Ovary (tissue), 9 donors: ENCODE data around the gene NUDC. TPM values are rescaled to one million over a fixed set of nuclear protein-coding genes. Genes with fewer than 3 reads are reported as not detected.

ENCODE experiments used
- DNase-seq, 5 donors: peaks; one replicate each; pipeline ENCODE4 v3.0.0-alpha.2; 2019 to 2020
- H3K27ac ChIP-seq, 2 donors: fragments of 200-600 bp; one replicate each; pipeline versions ENCODE4 v1.5.1 to v1.8.0; 2019 to 2022
- H3K27me3 ChIP-seq: fragments of 200-600 bp; one replicate; pipeline ENCODE4 v1.8.0; 2022
- H3K36me3 ChIP-seq: fragments of 200-600 bp; sonication (generic); one replicate; pipeline ENCODE4 v1.5.1; 2019
- H3K4me1 ChIP-seq: one replicate; pipeline ENCODE4 v1.8.1; 2013; ENCODE audit warnings: mild to moderate bottlenecking, moderate library complexity; ENCODE audit not compliant: insufficient read depth
- H3K4me3 ChIP-seq: fragments of 200-600 bp; sonication (generic); one replicate; pipeline ENCODE4 v1.5.1; 2017
- H3K9me3 ChIP-seq, 2 donors: fragments of 200-600 bp in 1 of 2; sonication (generic) in 1 of 2; one replicate each; pipeline versions ENCODE4 v1.5.1 to v1.8.1; 2013 to 2019; ENCODE audit warnings: mild to moderate bottlenecking in 1 of 2, moderate library complexity in 1 of 2
- CTCF ChIP-seq, 3 donors: fragments of 450-650 bp in 2 of 3; fragments of 200-600 bp in 1 of 3; IDR thresholded peaks; one replicate each; pipeline versions ENCODE4 v1.5.1 to v1.8.0; 2016 to 2022; ENCODE audit warnings: antibody characterized with exemption in 3 of 3, mild to moderate bottlenecking in 1 of 3
- EP300 ChIP-seq: sonication (generic); formaldehyde crosslinking; IDR thresholded peaks from one replicate; pipeline ENCODE4 v1.6.1; 2017; ENCODE audit warnings: antibody characterized with exemption
- POLR2A ChIP-seq: fragments of 450-650 bp; IDR thresholded peaks from one replicate; pipeline ENCODE4 v1.6.1; 2017; ENCODE audit warnings: antibody characterized with exemption, mild to moderate bottlenecking, moderate library complexity
- WGBS, 3 donors: extraction: QIAGEN DNeasy Blood & Tissue Kit in 1 of 3; methylation state at CpG; one replicate each; pipeline versions ENCODE4 v1.1.5 to v1.1.7; 2013 to 2017; 5-methylcytosine and 5-hydroxymethylcytosine counted together
- intact Hi-C, 4 donors: fragments of 100-400 bp; cut with DNase I; formaldehyde crosslinking; loops; one replicate each; pipeline versions ENCODE4 v1.11.0 to v1.15.1; 2022 to 2023
- polyA plus RNA-seq, 2 donors: library from polyadenylated mRNA; stranded (reverse); fragments of 200-250 nt in 1 of 2; fragments of 350-450 nt in 1 of 2; fragmentation: Illumina TruSeq in 1 of 2; extraction: RNeasy Lipid Tissue Mini Kit (QIAGEN cat#74804) in 1 of 2; gene quantifications; one replicate each; pipeline ENCODE4 v1.2.3, GENCODE V29; 2013 to 2014
- total RNA-seq, 7 donors: library from RNA; depleted of rRNA in 2 of 7; stranded (reverse); fragments of >200 nt in 2 of 7; fragmentation: NEBNext Ultra II Directional in 3 of 7; extraction: Animal tissue kit (Norgen Biotek cat#: 25700) in 3 of 7; gene quantifications; one replicate each; pipeline versions ENCODE4 v1.1.0 to v1.2.4, GENCODE V29; 2016 to 2023
- donor health status: DM: no; HTN: no; CAD: no; lungs with moderate emphysema.
- donor health status: DM: no; HTN: no; CAD: no.
- donor health status: Bipolar disorder and iron deficiency.
- donor health status: DM: yes; HTN: yes; CAD: no.
- donor health status: DM: no; HTN: no; CAD: no.
- donor health status: DM: yes; HTN: yes; CAD: no.

The NUDC gene
- total and polyA plus RNA-seq, 9 donors: 32.8 to 76.7 (median 57.6) TPM

- Histone ChIP-seq H3K27me3 (no peaks in the 10 kb centered on the region), H3K36me3 (no peaks in the 10 kb centered on the region), H3K9me3 (no peaks in the 10 kb centered on the region), H3K4me1 (peaks cover 3% of the 10 kb centered on the region), H3K4me3 (no peak overlapping the region), H3K27ac (no peak overlapping the region)
- intact Hi-C loops: no loop called here
- no peak for TF ChIP-seq CTCF (IDR thresholded peaks at IDR 0.05)
- TF ChIP-seq POLR2A: no peak
- no peak for TF ChIP-seq EP300
- no peak for DNase-seq
- 87 to 89% (median 88%) methylated on average over 3 of the region's 3 CpGs for WGBS, 3 donors
These were observed 1.4 kb downstream of the NUDC start for GRCh38 chr1:26922901-26923300.

- intact Hi-C loops: no loop called here
- DNase-seq: no peak
- Histone ChIP-seq H3K4me1 (peaks cover 3% of the 10 kb centered on the region), H3K27me3 (no peaks in the 10 kb centered on the region), H3K27ac (no peak overlapping the region), H3K36me3 (no peaks in the 10 kb centered on the region), H3K9me3 (no peaks in the 10 kb centered on the region), H3K4me3 (no peak overlapping the region)
- TF ChIP-seq CTCF (IDR thresholded peaks at IDR 0.05) (no peak), POLR2A (no peak), EP300 (no peak)
- WGBS, 3 donors: 89 to 93% (median 93%) methylated on average over 3 of the region's 3 CpGs
These were observed 2.2 kb downstream of the NUDC start for GRCh38 chr1:26923711-26924110.

- intact Hi-C loops: no loop called here
- H3K27ac ChIP-seq: no peak overlapping the region
- no peaks in the 10 kb centered on the region for H3K27me3 ChIP-seq
- H3K4me1 ChIP-seq: no peaks in the 10 kb centered on the region
- no peak overlapping the region for H3K4me3 ChIP-seq
- WGBS, 3 donors: 80 to 89% (median 85%) methylated on average over 3 of the region's 3 CpGs
- TF ChIP-seq EP300 (no peak), CTCF (IDR thresholded peaks at IDR 0.05) (no peak), POLR2A (no peak)
- H3K36me3 ChIP-seq: no peaks in the 10 kb centered on the region
- H3K9me3 ChIP-seq: no peaks in the 10 kb centered on the region
- DNase-seq: no peak
These were observed 11.0 kb downstream of the NUDC start for GRCh38 chr1:26932531-26932930.

GRCh38 chr1:26936823-26937222, 15.3 kb downstream of the NUDC start:
- intact Hi-C loops: no loop called here
- no peaks in the 10 kb centered on the region for H3K9me3 ChIP-seq
- no peak for TF ChIP-seq CTCF (IDR thresholded peaks at IDR 0.05)
- no peak for TF ChIP-seq POLR2A
- no peak for TF ChIP-seq EP300

More at GRCh38 chr1:26936823-26937222, 15.3 kb downstream of the NUDC start:
- no peaks in the 10 kb centered on the region for H3K27me3 ChIP-seq
- H3K4me1 ChIP-seq: peaks cover 5% of the 10 kb centered on the region
- WGBS, 3 donors: 83 to 86% (median 83%) methylated on average over 6 of the region's 6 CpGs
- H3K27ac ChIP-seq: no peak overlapping the region
- no peaks in the 10 kb centered on the region for H3K36me3 ChIP-seq
- no peak for DNase-seq
- no peak overlapping the region for H3K4me3 ChIP-seq
